Breast epithelium (tissue), 3 donors: ENCODE results near the gene OSBPL2.

Experiments used
- CTCF ChIP-seq, 3 donors: fragments of 450-650 bp; IDR thresholded peaks; one replicate each; pipeline ENCODE4 v1.5.1; 2016 to 2017; ENCODE audit warnings: antibody characterized with exemption in 3 of 3, mild to moderate bottlenecking in 3 of 3, moderate library complexity in 3 of 3
- POLR2A ChIP-seq: fragments of 450-650 bp; IDR thresholded peaks from one replicate; pipeline ENCODE4 v1.6.1; 2016; ENCODE audit warnings: antibody characterized with exemption, mild to moderate bottlenecking, moderate library complexity
- POLR2AphosphoS5 ChIP-seq, 3 donors: sonication (generic); formaldehyde crosslinking; IDR thresholded peaks; one replicate each; pipeline ENCODE4 v1.6.1; 2017; ENCODE audit warnings: antibody characterized with exemption in 3 of 3

DNA sequence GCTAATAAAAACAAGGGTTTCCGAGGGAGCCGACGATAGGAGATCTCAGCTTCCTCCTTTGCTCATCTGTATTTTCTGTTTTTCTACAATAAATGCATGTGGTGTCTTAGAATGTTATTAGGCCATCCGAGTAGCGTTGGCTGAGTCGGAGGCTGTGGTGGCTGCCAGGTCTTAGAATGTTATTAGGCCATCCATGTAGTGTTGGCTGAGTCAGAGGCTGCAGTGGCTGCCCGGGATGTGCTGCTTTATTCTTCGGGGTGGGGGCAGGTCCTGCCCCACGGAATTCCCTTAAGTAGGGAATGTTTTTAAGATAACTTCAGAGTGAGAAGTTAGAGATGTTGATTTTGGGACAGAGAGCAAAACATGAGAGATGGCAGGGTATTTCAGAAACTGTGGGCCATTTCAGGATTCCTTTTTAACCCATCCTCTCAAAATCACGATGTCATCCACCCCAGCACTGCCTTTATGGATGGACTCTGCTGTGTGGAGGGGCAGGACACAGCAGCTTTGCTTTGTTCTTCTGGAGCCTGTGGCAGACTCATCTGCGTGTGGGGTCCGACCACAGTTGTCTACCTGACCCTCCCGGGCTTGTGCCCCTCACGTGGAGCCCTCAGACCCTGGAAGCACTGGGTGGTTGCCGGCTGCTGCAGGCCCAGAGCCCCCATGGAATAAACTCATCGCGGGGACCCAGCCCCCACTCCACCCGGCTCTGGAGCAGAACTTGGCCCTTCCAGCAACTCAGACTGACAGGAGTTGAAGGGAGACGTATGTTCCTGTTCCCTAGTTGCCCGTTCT is 20.4 kb downstream of the OSBPL2 start:
- TF ChIP-seq CTCF (IDR thresholded peaks at IDR 0.05) (no peak), POLR2A (no peak), POLR2AphosphoS5 (IDR thresholded peaks at IDR 0.05) (no peak)
